ENCODE measurements around the gene OR6P1.
A peak's percentile ranks its signal among the peaks of the same experiment; 100 is the strongest.

Gene OR6P1, protein sequence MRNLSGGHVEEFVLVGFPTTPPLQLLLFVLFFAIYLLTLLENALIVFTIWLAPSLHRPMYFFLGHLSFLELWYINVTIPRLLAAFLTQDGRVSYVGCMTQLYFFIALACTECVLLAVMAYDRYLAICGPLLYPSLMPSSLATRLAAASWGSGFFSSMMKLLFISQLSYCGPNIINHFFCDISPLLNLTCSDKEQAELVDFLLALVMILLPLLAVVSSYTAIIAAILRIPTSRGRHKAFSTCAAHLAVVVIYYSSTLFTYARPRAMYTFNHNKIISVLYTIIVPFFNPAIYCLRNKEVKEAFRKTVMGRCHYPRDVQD

GRCh38 chr1:158570480-158570879 lies at the start of gene OR6P1:
TSS of gene OR6P1 (minus strand) at chr1:158570580. CDS start at chr1:158563604, 6,976 bp downstream.
- TF ChIP-seq EZH2 (optimal IDR thresholded peaks at IDR 0.05; ENCODE audit: low read depth, low read length) (no peak), EZH2phosphoT487 (IDR thresholded peaks at IDR 0.05; ENCODE audit: low read length) (no peak), CTCF (IDR thresholded peaks at IDR 0.05; ENCODE audit: low read length) (no peak)
- Histone ChIP-seq H3F3A (ENCODE audit: insufficient read depth, low read length) (no peaks in the 10 kb centered on the region), H3K4me3 (ENCODE audit: low read length) (no peak within 1 kb of the TSS), H3K36me3 (replicated peaks; ENCODE audit: insufficient read depth, low read length) (no peaks in the 10 kb centered on the region), H3K79me2 (ENCODE audit: low read length) (no peaks in the 10 kb centered on the region), H3K9ac (ENCODE audit: low read length) (no peak within 1 kb of the TSS), H3K4me1 (ENCODE audit: low read length) (no peaks in the 10 kb centered on the region), H3K9me3 (replicated peaks; ENCODE audit: insufficient read depth, low read length) (no peaks in the 10 kb centered on the region), H3K27me3 (replicated peaks; ENCODE audit: insufficient read depth, low read length) (no peaks in the 10 kb centered on the region), H4K20me1 (ENCODE audit: insufficient read depth, low read length) (no peaks in the 10 kb centered on the region), H3K27ac (ENCODE audit: low read length) (no peak within 1 kb of the TSS), H3K9me2 (replicated peaks; ENCODE audit: insufficient read depth, low read length) (no peaks in the 10 kb centered on the region), H3K4me2 (ENCODE audit: low read depth, low read length) (no peak within 1 kb of the TSS), H2AFZ (ENCODE audit: low read length) (no peak within 1 kb of the TSS)
- DNase-seq: no peak

DNA sequence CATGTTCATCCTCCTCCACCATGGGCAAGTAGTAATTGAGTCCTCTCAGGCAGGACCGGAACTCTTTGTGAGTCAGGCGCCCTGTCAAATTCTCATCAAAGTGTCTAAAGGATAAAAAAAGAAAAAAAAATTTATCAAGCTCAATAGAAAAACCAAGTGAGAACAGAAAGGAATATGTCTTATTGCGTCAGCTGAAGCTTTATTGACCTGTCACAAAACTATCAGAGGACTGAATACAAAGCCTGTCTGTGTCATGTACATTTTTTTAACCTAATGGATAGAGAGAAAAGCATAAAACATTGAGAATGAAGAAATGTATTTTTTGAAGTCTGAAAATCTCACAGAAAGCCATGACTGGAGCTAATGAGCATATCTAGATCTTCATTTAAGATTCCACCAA lies 43.4 kb upstream of the OR6P1 start:
- no peaks in the 10 kb centered on the region for H3K79me2 ChIP-seq (ENCODE audit: low read length)
- TF ChIP-seq CTCF (IDR thresholded peaks at IDR 0.05; ENCODE audit: low read length) (no peak), EZH2phosphoT487 (IDR thresholded peaks at IDR 0.05; ENCODE audit: low read length) (no peak)

GRCh38 chr1:158611916-158612315 lies 41.5 kb upstream of the OR6P1 start:
- no peaks in the 10 kb centered on the region for H3F3A ChIP-seq (ENCODE audit: insufficient read depth, low read length)
- DNase-seq: peak; percentile 68
- peak overlapping the region; percentile 4 for H3K4me2 ChIP-seq (ENCODE audit: low read depth, low read length)

More for the DNA sequence above, 43.4 kb upstream of the OR6P1 start:
- DNase-seq: no peak
- H3K4me3 ChIP-seq (ENCODE audit: low read length): no peak overlapping the region
- H3K36me3 ChIP-seq (replicated peaks; ENCODE audit: insufficient read depth, low read length): no peaks in the 10 kb centered on the region
- no peaks in the 10 kb centered on the region for H3F3A ChIP-seq (ENCODE audit: insufficient read depth, low read length)
- H2AFZ ChIP-seq (ENCODE audit: low read length): no peak overlapping the region
- no peak overlapping the region for H3K4me2 ChIP-seq (ENCODE audit: low read depth, low read length)
- H3K27me3 ChIP-seq (replicated peaks; ENCODE audit: insufficient read depth, low read length): no peaks in the 10 kb centered on the region
- no peaks in the 10 kb centered on the region for H4K20me1 ChIP-seq (ENCODE audit: insufficient read depth, low read length)
- H3K9ac ChIP-seq (ENCODE audit: low read length): no peak overlapping the region
- no peaks in the 10 kb centered on the region for H3K9me2 ChIP-seq (replicated peaks; ENCODE audit: insufficient read depth, low read length)
- H3K27ac ChIP-seq (ENCODE audit: low read length): no peak overlapping the region
- no peaks in the 10 kb centered on the region for H3K9me3 ChIP-seq (replicated peaks; ENCODE audit: insufficient read depth, low read length)
- H3K4me1 ChIP-seq (ENCODE audit: low read length): peaks cover 7% of the 10 kb centered on the region; the same call in 1 of the 2 replicates

More at GRCh38 chr1:158611916-158612315, 41.5 kb upstream of the OR6P1 start:
- H3K9me3 ChIP-seq (replicated peaks; ENCODE audit: insufficient read depth, low read length): no peaks in the 10 kb centered on the region
- no peaks in the 10 kb centered on the region for H4K20me1 ChIP-seq (ENCODE audit: insufficient read depth, low read length)
- TF ChIP-seq EZH2 (optimal IDR thresholded peaks at IDR 0.05; ENCODE audit: low read depth, low read length): no peak
- no peak for TF ChIP-seq CTCF (IDR thresholded peaks at IDR 0.05; ENCODE audit: low read length)
- no peak for TF ChIP-seq EZH2phosphoT487 (IDR thresholded peaks at IDR 0.05; ENCODE audit: low read length)
- H3K9me2 ChIP-seq (replicated peaks; ENCODE audit: insufficient read depth, low read length): no peaks in the 10 kb centered on the region
- no peak overlapping the region for H2AFZ ChIP-seq (ENCODE audit: low read length)
- no peak overlapping the region for H3K27ac ChIP-seq (ENCODE audit: low read length)
- H3K27me3 ChIP-seq (replicated peaks; ENCODE audit: insufficient read depth, low read length): no peaks in the 10 kb centered on the region
- H3K9ac ChIP-seq (ENCODE audit: low read length): no peak overlapping the region
- H3K79me2 ChIP-seq (ENCODE audit: low read length): no peaks in the 10 kb centered on the region
- peaks cover 7% of the 10 kb centered on the region; the same call in 1 of the 2 replicates for H3K4me1 ChIP-seq (ENCODE audit: low read length)
- H3K36me3 ChIP-seq (replicated peaks; ENCODE audit: insufficient read depth, low read length): no peaks in the 10 kb centered on the region
- H3K4me3 ChIP-seq (ENCODE audit: low read length): no peak overlapping the region

All from MM.1S (cell line).